Prostate gland (tissue), 2 donors: ENCODE measurements around the gene USP37. TPM values are rescaled to one million over a fixed set of nuclear protein-coding genes. Genes with fewer than 3 reads are reported as not detected.
A peak's percentile ranks its signal among the peaks of the same experiment; 100 is the strongest.

Source experiments
- DNase-seq: peaks from one replicate; pipeline ENCODE4 v3.0.0-alpha.2; 2019; ENCODE audit warnings: low spot score
- H3K27ac ChIP-seq, 2 donors: fragments of 200-600 bp; sonication (generic); 2 replicates each; pipeline ENCODE4 v1.5.1; 2017 to 2019
- H3K27me3 ChIP-seq: fragments of 200-600 bp; sonication (generic); replicated peaks from 2 replicates; pipeline ENCODE4 v1.5.1; 2019; ENCODE audit not compliant: insufficient read depth
- H3K36me3 ChIP-seq, 2 donors: fragments of 200-600 bp; sonication (generic); 1 replicate in 1 of 2; 2 replicates in 1 of 2; pipeline versions ENCODE4 v1.5.1 to v1.8.1; 2017 to 2019
- H3K4me1 ChIP-seq: fragments of 200-600 bp; sonication (generic); replicated peaks from 2 replicates; pipeline ENCODE4 v1.5.1; 2019
- H3K4me3 ChIP-seq, 2 donors: fragments of 200-600 bp; sonication (generic); 2 replicates each; pipeline ENCODE4 v1.5.1; 2017 to 2019
- H3K9me3 ChIP-seq: fragments of 200-600 bp; sonication (generic); 2 replicates; pipeline ENCODE4 v1.5.1; 2017
- CTCF ChIP-seq, 4 experiments: fragments of 200-600 bp in 2 of 4; fragments of 450-650 bp in 2 of 4; sonication (generic) in 2 of 4; IDR thresholded peaks; 1 replicate in 3 of 4; 2 replicates in 1 of 4; pipeline ENCODE4 v1.5.1; 2016 to 2019; ENCODE audit warnings: antibody characterized with exemption in 4 of 4, mild to moderate bottlenecking in 2 of 4, moderate library complexity in 2 of 4
- POLR2A ChIP-seq: fragments of 450-650 bp; IDR thresholded peaks from one replicate; pipeline ENCODE4 v1.6.1; 2016; ENCODE audit warnings: antibody characterized with exemption, mild to moderate bottlenecking
- POLR2AphosphoS5 ChIP-seq: sonication (generic); formaldehyde crosslinking; IDR thresholded peaks from one replicate; pipeline ENCODE4 v1.6.1; 2017; ENCODE audit warnings: antibody characterized with exemption
- WGBS: methylation state at CpG from one replicate; pipeline ENCODE4 v1.1.5; 2018; 5-methylcytosine and 5-hydroxymethylcytosine counted together
- intact Hi-C: fragments of 100-400 bp; cut with DNase I; formaldehyde crosslinking; loops from one replicate; pipeline ENCODE4 v1.14.2; 2022
- total RNA-seq, 2 donors: library from RNA; depleted of rRNA; stranded (reverse); fragments of >200 nt; gene quantifications; one replicate each; pipeline ENCODE4 v1.1.0, GENCODE V29; 2016

Gene USP37
- total RNA-seq, 2 donors from 2014 or later = 12.3 to 31.9 TPM

GRCh38 chr2:218569038-218569431, 884 bp upstream of the USP37 start:
- under 1% methylated on average over 31 of the region's 31 CpGs for WGBS
- peak overlapping the region; percentile 72 to 80 for H3K4me3 ChIP-seq
- no peaks in the 10 kb centered on the region for H3K9me3 ChIP-seq
- TF ChIP-seq CTCF (IDR thresholded peaks at IDR 0.05) = no peak
- no peak for TF ChIP-seq POLR2AphosphoS5
- no peak for TF ChIP-seq POLR2A
- H3K27me3 ChIP-seq = no peaks in the 10 kb centered on the region
- DNase-seq = peak; percentile 27
- peak overlapping the region; percentile 92 to 93 for H3K27ac ChIP-seq
- intact Hi-C loops = loop anchor here (5.0 to 10.0 kb wide), 2 partner anchors 78 to 284 kb away; no protein-coding TSS in a partner anchor
- no peaks in the 10 kb centered on the region for H3K4me1 ChIP-seq
- no peaks in the 10 kb centered on the region for H3K36me3 ChIP-seq

DNA sequence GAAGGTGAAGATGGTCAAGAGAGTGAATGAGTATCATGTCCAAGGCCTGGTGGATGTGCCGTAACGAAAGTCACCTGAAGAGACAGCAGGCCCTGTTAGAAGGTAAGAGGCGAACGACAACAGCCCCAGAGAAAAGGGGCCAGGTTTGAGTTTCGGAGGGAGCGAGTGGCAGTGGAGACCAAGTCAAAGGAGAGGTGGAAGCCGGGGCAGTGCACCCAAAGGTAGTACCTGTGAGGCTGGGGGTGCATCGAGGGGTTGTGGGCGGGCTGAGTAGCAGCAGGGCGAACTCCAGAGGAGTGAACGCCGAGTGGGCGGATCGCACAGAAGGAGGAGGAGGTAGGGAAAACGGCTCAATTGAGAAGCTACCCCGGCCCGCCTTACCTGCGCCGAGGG, 358 bp downstream of the USP37 start:
- under 1% methylated on average over 19 of the region's 19 CpGs for WGBS
- H3K9me3 ChIP-seq = no peaks in the 10 kb centered on the region
- no peaks in the 10 kb centered on the region for H3K36me3 ChIP-seq
- peak overlapping the region; percentile 72 to 80 for H3K4me3 ChIP-seq
- no peak for DNase-seq
- H3K4me1 ChIP-seq = no peaks in the 10 kb centered on the region
- no peak for TF ChIP-seq POLR2AphosphoS5
- no peak for TF ChIP-seq CTCF (IDR thresholded peaks at IDR 0.05)
- no peak for TF ChIP-seq POLR2A
- no peaks in the 10 kb centered on the region for H3K27me3 ChIP-seq
- H3K27ac ChIP-seq = peak overlapping the region; percentile 92 to 93
- intact Hi-C loops = loop anchor here (2.0 to 10.0 kb wide), 3 partner anchors 80 to 283 kb away; no protein-coding TSS in a partner anchor

DNA sequence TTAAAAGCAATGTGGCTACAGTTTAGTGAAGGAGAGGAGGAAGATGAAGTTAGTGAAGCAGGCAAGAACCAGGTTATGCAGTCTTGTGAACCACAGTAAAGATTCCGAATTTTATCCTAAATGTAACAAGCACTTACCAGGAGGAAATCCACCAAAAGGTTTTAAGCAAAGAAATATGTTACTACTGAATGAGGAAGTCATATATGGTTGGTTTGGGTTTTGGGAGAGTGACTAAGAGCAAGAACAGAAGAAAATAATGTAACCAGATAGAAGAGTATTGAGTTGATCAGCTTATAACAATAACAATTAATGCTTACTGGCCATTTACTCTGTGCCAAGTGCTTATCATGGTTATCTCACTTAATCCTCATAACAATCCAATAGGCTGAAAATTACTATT, 1.9 kb downstream of the USP37 start:
- H3K4me1 ChIP-seq = no peaks in the 10 kb centered on the region
- no peak for DNase-seq
- intact Hi-C loops = loop anchor here (2.0 to 10.0 kb wide), 3 partner anchors 81 to 281 kb away; no protein-coding TSS in a partner anchor
- no peak overlapping the region for H3K27ac ChIP-seq
- WGBS = 92% methylated on average over 1 of the region's 1 CpG
- no peaks in the 10 kb centered on the region for H3K36me3 ChIP-seq
- H3K27me3 ChIP-seq = no peaks in the 10 kb centered on the region
- no peak overlapping the region for H3K4me3 ChIP-seq
- no peaks in the 10 kb centered on the region for H3K9me3 ChIP-seq
- TF ChIP-seq POLR2AphosphoS5 (no peak), CTCF (IDR thresholded peaks at IDR 0.05) (no peak), POLR2A (no peak)

- Histone ChIP-seq H3K4me1 (no peaks in the 10 kb centered on the region), H3K36me3 (no peaks in the 10 kb centered on the region), H3K27me3 (no peaks in the 10 kb centered on the region), H3K9me3 (no peaks in the 10 kb centered on the region), H3K4me3 (no peak overlapping the region), H3K27ac (no peak overlapping the region)
- TF ChIP-seq CTCF (IDR thresholded peaks at IDR 0.05) (no peak), POLR2AphosphoS5 (no peak), POLR2A (no peak)
- DNase-seq = no peak
- WGBS = 95% methylated on average over 1 of the region's 1 CpG
- intact Hi-C loops = loop anchor here (10.0 kb wide), 1 partner anchor 279 kb away; no protein-coding TSS in a partner anchor
These were observed 4.1 kb downstream of the USP37 start for GRCh38 chr2:218564056-218564455.

DNA sequence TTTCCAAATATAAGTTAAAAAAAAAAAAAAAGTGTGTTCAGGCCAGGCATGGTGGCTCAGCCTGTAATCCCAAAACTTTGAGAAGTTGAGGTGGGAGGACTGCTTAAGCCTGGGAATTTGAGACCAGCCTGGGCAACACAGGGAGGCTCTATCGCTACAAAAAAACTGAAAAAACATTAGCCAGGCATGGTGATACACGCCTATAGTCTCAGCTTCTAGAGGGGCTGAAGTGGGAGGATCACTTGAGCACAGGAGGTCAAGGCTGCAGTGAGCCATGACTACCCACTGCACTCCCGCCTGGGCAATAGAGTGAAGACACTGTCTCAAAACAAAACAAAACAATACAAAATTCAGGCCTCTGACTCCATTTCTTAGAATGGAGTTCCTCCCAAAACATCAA, 9.2 kb downstream of the USP37 start:
- no peak overlapping the region for H3K4me3 ChIP-seq
- no peaks in the 10 kb centered on the region for H3K9me3 ChIP-seq
- no peaks in the 10 kb centered on the region for H3K4me1 ChIP-seq
- WGBS = 89% methylated on average over 3 of the region's 3 CpGs
- no peaks in the 10 kb centered on the region for H3K27me3 ChIP-seq
- DNase-seq = no peak
- H3K27ac ChIP-seq = no peak overlapping the region
- no peaks in the 10 kb centered on the region for H3K36me3 ChIP-seq
- intact Hi-C loops = no loop called here
- TF ChIP-seq CTCF (IDR thresholded peaks at IDR 0.05) = no peak
- TF ChIP-seq POLR2A = no peak
- no peak for TF ChIP-seq POLR2AphosphoS5
